GM19351 (cell line): ENCODE measurements around the gene SIGLEC15.
"Not testable (repeated sequence)": the region's sequence is repeated elsewhere in the genome, so short reads cannot be mapped to it uniquely, and the experiment has no call there.

Source experiments
- ATAC-seq: cut with Tn5 transposase; IDR thresholded peaks from one replicate; pipeline ENCODE4 v1.9.1; 2021; ENCODE audit warnings: mild to moderate bottlenecking, moderate library complexity; ENCODE audit not compliant: unreplicated experiment

The SIGLEC15 gene, protein sequence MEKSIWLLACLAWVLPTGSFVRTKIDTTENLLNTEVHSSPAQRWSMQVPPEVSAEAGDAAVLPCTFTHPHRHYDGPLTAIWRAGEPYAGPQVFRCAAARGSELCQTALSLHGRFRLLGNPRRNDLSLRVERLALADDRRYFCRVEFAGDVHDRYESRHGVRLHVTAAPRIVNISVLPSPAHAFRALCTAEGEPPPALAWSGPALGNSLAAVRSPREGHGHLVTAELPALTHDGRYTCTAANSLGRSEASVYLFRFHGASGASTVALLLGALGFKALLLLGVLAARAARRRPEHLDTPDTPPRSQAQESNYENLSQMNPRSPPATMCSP

DNA sequence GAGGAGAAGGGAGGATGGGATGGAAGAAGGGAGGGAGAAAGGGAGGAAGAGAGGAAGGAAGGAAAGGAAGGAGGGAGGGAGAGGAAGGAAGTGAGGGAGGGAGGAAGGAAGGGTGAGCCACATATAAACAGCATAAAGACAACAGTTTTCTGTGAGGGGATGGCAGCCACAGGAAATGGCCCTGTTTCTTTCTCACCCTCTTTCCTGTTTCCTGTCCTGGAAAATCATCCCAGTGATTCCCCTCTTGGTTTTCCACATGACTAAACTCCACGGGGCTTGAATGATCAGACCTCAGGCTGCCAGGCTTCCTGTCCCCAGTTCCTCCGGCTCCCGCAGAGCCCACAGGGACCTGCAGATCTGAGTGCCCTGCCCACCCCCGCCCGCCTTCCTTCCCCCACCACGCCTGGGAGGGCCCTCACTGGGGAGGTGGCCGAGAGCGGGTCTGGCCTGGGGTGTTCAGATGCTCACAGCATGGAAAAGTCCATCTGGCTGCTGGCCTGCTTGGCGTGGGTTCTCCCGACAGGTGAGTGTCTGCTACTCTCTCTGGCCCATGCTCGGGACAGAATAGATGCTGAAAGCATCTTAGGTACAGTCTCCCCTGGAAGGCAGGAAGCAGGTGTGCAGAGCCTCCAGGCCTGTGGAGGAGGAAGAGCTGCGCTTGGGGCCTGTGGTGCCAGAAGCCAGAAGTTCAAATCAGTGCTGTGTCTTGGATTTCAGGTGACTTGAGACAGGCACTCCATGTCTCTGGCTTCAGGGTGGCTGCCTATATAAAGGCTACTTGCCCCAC, at the start of gene SIGLEC15:
Gene SIGLEC15 (plus strand): TSS at position 418 of the 787 bp plus-strand sequence. CDS start 54 bp downstream, at position 472.
- no peak for ATAC-seq

DNA sequence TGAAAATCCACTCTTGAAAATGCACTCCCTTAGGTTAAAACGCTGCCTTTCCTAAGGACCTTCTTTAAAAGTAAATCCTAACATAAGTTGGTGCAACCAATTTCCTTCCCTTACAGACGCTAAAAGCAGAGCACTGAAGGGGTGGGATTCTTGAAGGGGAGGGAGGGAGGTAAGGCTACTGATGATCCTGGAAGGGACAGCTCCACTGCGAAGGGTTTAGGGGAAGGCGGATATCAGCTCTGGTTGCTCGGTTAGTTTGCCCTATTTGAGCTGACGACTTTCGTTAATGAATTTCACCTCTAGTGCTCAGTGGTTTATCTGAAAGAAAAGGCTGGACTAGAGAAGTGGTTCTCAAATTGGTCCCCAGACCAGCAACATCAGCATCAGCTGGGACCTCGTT, 49.7 kb upstream of the SIGLEC15 start:
- no peak for ATAC-seq

DNA sequence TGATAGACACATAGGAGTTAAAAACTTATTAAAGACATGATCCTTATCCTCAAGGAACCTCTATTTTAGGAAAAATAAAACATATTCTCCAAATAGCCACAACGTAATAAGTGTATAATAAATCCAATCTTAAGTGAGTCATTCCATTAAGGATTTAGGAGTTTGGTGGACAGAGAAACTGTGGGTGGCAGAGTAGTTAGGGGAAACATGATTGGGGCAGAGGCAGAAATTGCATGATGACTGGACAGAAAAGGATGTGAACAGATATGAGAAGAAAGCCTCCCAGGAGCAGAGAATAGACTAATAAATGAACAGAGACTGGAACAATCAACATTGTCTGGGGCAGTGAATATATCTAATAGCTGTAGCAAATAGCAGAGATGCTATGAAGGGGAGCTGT, 48.1 kb upstream of the SIGLEC15 start:
- ATAC-seq, result no peak

DNA sequence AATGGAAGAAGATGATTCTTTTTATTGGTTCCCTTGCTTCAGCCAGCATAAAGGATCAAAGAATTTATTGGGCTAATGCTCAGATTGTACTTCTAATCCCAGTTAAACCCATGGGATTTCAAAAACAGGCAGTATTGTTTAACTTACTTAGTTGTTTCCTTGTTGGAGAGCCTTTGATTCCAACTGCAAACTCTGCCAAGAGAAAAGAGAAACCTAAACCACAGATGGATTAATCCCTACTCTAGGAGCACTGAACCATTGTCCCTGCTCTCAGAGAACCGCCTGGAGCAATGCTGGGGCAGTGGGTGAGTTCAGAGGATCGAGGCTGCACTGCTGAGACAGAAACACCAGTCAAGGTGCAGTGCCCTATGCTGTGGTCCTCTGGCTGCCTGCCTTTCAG, 44.9 kb upstream of the SIGLEC15 start:
- no peak for ATAC-seq

DNA sequence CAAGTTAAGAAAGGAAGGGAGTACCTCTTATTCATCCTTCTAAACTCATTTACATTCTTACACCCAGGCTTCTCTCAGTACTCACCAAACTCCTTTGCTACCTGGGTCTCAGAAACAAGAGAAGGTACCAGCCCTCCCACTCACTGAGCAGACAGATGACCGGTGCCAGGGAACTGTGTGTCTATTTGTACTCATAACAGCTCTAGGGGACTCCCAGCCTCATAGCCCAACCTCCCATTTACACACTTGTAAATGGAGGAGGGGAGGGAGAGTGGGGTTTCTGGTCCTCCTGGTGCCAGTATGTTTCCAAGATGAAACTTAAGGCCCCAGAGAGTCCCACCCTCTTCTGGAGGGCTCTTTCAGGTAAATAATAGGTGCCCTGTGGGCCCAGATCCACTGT, 42.8 kb upstream of the SIGLEC15 start:
- ATAC-seq, result peak; percentile 67

DNA sequence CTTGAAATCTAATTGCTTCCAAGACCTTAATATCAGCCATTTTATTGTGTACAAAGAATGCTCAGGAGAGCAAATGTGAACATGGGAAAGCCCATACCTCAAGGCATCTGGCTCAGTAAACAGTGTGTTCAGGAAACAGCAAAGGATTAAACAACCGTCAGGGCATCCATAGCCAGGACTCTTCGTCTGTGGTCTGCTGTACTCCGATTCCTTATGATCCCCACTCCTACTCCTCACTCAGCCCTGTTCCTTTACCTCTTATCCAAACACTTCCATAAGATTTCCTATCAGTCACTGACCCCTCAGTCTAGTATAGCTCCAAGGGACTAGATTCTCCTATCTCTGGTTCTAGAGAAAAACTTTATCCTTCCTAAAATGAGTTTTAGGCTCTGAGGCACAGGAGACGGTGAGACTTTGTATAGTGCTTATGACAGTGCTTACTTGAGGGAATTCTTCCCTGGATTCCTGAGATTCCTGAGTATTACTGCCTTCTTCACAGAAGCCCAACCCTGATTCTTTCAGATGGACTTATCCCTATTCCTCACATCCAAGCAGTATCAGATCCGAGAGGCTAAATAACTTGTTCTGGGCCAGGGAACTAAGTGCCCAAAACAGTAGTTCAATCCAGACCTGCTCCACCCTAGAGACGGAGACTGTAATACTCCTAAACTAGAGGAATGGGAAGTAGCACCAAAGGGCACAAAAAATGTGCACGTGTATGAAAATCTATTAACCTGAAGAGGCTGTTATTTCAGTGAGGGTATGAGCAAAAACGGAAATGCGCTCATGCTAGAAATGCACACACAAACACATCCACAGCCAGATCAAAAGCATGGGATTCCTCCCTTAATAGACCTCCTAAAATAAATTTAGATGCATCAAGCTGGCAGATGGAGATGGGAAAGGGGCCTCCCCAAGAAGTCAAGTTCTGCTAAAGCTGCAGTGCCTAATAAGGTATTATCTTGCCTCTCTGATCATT, 42.1 kb upstream of the SIGLEC15 start:
- no peak for ATAC-seq

DNA sequence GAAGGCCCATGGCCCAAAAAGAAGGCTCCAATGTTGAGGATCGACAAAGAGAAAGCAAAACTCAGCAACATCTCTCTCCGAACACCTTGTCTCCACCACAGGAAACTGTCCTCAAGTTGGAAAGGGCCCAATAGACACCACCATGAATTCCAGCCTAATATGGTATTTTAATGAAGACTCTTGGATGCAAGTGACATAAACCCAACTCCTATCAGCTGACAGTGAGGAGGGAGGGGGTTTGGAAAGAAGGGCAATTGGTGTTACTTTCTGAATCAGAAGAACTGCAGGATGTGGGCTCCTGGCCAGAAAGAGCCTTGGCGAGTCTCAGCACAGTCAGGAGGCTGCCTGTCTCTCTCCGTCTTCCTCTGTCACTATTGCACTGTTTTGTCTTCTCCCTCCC, 40.3 kb upstream of the SIGLEC15 start:
- no peak for ATAC-seq

DNA sequence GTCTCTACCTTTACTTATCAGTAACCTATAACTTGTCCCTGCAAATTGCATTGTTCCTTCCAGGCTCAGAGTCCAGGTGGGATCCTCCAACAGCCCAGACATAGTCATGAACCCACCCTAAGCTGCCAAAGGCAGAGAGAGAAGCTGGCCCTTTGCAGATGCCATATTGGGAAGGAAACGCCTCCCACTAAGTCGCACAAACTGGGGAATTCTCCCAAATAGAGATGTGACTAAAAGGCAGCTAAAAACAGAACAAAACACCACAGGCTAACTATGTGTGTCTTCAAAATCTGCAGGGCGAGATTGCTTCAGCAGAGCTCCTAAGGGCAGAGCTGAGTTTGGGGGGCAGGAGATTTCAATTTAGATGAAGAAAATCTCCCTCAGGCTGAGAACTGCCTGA, 38.5 kb upstream of the SIGLEC15 start:
- no peak for ATAC-seq

DNA sequence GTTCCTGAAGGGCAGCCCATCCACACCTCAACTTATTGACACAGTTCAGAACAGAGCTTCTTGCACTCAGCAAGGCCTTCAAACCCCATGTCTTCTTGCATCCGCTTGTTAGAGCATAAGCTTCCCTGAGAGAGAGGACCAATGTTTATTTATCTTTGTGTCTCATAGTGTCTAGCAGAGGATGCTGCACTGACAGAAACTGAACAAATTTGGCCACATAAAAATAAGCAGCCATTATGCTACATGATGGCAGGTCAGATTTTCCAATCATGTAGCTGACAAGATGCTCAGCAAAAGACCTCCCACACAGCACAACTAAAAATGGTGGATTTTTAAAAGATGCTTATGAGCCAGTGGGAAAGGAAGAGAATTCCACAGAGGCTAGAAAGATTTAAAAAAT, 38.1 kb upstream of the SIGLEC15 start:
- no peak for ATAC-seq

DNA sequence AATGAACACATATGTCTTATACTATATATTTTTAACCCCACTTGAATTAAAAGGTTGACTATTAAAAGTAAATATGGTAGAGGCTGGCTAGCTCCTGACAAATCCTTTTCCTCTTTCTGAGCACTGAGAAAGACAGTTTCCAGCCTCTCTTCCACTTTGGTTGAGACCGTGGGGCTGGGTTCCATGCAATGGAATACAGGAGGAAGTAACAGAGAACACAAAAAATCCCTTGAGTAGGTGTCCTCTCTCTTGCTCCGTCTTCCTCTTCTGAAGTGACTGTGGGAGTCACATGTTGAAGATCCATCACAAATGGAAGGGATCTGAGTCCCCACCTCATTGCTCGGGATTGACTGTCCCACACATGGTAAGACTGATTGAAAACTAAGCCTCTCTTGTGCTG, 36.6 kb upstream of the SIGLEC15 start:
- no peak for ATAC-seq

DNA sequence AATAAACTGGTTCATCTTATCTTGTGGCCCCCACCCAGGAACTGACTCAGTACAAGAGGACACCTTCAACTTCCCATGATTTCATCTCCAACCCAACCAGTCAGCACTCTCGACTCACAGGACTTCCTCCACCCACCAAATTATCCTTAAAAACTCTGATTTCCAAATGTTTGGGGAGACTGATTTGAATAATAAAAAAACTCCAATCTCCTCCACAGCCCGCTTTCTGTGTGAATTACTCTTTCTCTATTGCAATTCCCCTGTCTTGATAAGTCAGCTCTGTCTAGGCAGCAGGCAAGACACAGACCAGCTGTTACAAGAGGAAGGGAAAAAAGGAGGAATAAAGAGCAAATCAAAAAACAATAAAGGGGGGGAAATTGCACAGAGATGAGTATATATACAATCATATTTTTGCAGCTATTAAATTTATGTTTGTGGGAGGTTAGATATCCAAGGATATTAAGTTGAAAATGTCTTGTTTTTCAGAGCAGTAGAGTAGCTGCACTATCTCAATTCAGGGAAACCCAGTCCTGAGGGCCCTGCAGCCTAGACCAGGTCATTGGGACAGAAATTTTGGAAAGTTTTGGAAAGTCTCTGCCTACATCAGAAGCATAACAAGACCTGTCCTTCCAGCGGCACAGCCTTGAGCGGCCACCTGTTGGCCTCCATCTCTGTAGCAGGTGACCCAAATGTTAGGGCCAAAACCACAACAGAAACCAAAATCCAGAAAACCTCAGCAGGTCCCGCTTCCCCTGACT, 32.8 kb upstream of the SIGLEC15 start:
- ATAC-seq, result no peak

DNA sequence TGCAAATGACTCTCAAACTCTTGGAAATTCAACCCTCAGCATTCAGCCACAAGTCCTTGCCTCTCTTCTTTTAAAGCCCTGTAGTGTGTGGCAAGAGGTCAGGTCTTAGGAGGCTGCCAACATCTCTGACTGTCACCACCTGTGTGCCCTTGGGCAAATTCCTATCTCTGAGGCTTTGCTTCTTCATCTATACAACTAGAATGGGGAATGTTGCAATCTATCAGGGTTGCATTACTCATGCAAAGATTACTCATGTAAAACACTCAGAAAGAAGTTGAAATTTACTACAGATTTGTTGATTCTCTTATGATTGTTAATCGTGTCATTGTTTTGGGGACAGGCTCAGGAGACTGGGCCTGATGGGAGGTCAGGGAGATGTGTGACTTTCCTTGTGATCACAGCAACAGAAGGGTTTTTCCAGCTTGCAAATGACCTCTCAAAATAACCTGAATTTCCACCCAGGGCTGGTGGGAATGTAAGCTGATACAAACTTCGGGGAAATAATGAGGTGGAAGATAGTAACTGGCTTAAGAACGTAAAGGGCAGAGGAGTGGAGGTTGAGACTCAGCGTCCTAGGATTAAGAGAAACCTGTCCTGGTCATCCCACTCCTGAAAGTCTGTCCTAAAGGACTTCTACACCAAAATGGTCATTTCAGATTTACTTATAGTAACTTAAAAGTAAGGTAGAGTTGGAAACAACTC, 32.1 kb upstream of the SIGLEC15 start:
- no peak for ATAC-seq

DNA sequence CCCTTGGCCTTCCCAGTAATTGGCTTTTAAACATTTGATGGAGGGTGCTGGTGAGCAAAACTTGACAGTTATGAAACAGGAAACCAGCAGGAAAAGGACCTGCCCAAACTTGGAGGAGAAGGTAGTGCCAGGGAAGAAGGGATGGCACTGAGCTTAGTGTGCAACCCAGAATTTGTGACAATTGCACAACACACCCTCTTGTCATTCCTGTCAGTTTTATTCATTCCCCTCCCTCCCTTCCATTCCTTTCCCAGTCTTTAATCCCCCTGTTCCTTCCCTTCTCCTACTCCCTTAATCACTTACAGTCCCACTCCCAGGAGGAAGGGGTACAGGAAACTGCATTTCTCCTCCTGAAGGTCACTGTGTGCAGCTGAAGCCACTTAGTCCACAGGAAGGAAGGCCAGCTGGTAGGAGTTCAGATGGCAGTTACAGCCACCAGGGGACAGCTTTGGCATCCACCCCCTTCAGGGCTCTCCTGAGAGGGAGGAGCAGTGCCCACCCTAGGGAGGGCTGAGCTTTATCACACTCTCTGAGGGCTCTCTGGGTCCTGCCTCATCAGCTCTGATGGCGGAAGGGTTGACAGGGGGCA, 24.0 kb upstream of the SIGLEC15 start:
- ATAC-seq, result no peak

DNA sequence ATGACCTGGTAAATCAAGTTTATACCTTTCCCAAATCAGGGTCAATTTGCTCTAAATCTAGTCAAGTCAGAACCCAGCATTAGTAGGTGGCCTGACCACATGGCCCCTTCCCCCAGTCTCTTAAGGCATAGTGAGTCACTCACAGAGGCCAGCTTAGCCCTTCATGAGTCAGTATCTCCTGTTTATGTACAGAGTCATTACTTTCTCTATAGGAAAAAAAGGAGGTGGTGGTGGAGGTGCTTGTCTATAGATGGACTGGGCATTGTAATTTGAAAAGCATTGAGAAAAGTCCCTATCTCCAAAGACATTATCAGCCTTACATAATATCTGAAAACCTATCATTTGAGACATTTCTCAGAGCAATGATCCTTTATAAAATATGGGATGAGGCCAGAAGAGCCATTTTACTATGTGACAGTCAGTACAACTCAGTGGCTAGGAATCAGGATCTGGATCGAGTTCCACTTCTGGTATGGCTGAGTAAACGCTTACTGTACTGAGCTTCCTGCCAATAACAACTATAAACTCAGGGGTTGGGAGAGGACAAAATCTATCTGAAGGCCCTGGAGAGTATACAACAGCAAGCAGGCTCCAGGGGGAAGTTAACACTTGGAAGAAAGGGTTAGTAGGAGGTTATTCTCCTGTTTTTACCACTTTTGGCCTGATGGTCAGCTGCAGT, 22.5 kb upstream of the SIGLEC15 start:
- no peak for ATAC-seq

DNA sequence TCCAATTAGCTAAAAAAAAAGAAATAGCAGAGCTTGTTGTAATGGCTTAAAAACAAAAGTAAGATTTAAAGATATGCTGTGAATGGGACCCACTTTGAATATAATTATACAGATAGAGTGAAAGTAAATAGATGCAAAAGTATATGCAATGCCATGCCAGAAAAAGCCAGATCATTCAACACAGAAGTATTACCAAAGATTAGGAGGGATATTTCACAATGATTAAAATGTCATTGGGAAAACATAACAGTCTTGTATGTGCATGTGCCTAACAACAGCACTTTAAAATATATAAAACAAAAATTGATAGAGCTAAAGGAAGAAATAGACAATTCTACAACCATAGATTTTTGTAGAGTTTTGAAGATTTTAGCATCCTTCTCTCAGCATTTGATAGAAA, 19.9 kb upstream of the SIGLEC15 start:
- ATAC-seq, result no peak

DNA sequence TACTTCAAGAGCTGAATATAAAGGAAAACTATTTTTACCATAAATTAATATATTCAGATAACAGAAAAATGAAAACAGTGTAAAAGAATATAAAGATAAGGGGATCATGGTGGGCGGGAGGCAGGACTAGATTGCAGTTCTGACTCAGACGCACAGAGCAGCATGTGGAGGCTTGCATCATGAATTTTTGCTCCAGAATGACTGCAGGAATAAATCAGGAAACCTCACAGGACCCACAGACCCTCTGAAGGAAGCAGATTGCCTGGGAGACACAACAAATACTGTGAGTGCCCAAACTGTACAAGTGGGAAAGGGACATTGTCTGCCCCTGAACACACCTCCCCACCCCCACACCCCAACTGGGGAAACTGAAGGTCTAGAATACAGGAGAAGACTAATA, 19.2 kb upstream of the SIGLEC15 start:
- ATAC-seq, result no peak

DNA sequence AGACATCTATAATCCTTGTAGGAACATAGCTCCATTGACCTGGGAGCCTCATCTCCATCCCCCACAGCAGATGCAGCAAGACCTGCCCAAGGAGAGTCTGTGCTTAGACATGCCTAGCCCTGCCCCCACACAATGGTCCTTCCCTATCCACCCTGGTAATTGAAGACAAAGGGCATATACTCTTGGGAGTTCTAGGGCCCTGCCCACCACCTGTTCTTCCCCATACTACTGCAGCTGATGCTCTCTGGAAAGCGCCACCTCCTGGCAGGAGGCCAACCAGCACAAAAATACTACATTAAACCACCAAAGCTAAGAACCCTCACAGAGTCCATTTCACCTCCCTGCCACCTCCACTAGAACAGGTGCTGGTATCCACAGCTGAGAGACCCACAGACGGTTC, 18.3 kb upstream of the SIGLEC15 start:
- ATAC-seq, result not testable (repeated sequence)

DNA sequence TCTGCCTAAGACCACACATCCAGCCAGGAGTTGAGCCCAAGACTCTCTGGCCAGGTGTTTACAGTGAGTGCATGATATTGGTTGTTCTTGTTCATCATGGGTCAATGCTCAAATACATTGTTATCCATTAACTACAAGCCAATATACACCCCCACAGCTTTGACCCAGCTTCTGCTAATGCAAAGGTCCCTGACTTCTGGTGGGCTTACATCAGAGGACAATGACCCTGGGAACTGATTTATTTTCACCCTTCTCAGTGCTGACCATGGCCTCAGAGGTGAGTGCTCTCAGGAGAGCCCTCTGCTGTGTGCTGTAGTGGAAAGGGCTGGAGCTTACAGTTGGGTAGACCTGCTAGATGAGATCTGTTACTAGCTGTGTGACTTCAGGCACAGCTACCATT, 10.7 kb upstream of the SIGLEC15 start:
- ATAC-seq, result not testable (repeated sequence)

DNA sequence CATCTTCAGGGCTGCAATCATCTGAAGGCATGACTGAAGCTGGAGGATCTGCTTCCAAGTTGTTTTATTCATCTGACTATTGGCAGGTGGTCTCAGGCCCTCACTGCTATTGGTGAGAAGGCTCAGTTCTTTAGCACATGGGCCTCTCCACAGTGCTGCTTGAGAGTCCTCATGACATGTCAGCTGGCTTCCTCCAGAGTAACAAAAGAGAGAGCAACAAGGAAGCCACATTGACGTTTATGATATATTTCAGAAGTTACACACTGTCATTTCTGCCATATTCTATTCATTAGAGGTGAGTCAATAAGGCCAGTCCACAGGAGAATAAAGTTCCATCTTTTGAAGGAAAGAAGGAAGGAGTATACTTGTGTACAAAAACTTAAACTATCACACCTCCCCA, 7.9 kb upstream of the SIGLEC15 start:
- ATAC-seq, result no peak
